ENCODE results near the gene GRPEL1. TPM values are rescaled to one million over a fixed set of nuclear protein-coding genes. Genes with fewer than 3 reads are reported as not detected.

Gene GRPEL1
- total RNA-seq, 1 experiment from 2014 or later: 46.6 TPM

GRCh38 chr4:7015383-7016035, 52.4 kb downstream of the GRPEL1 start:
- ATAC-seq: no peak
- H3K4me1 ChIP-seq (ENCODE audit: control insufficient read depth, insufficient read depth, low read length): peaks cover 7% of the 10 kb centered on the region
- no peaks in the 10 kb centered on the region for H3K9me3 ChIP-seq (ENCODE audit: control insufficient read depth, insufficient read depth, low read depth, low read length)
- H3K36me3 ChIP-seq (ENCODE audit: control insufficient read depth, insufficient read depth, low read length): peaks cover 8% of the 10 kb centered on the region; the same call in 1 of the 2 replicates
- H3K27ac ChIP-seq (ENCODE audit: low read length): no peak overlapping the region
- POLR2A ChIA-PET: interaction anchor here (0.8 kb wide), 1 partner anchor 854 kb away, joined by 3 read pairs; no protein-coding TSS in a partner anchor
- in situ Hi-C loops (cut with HindIII; ENCODE audit: low pct_unique_long_range_greater_than_20kb, low sequenced_read_pairs): no loop called here
- BruUV-seq (replicated peaks): no TSS peak
- TF ChIP-seq, protein P1, sequence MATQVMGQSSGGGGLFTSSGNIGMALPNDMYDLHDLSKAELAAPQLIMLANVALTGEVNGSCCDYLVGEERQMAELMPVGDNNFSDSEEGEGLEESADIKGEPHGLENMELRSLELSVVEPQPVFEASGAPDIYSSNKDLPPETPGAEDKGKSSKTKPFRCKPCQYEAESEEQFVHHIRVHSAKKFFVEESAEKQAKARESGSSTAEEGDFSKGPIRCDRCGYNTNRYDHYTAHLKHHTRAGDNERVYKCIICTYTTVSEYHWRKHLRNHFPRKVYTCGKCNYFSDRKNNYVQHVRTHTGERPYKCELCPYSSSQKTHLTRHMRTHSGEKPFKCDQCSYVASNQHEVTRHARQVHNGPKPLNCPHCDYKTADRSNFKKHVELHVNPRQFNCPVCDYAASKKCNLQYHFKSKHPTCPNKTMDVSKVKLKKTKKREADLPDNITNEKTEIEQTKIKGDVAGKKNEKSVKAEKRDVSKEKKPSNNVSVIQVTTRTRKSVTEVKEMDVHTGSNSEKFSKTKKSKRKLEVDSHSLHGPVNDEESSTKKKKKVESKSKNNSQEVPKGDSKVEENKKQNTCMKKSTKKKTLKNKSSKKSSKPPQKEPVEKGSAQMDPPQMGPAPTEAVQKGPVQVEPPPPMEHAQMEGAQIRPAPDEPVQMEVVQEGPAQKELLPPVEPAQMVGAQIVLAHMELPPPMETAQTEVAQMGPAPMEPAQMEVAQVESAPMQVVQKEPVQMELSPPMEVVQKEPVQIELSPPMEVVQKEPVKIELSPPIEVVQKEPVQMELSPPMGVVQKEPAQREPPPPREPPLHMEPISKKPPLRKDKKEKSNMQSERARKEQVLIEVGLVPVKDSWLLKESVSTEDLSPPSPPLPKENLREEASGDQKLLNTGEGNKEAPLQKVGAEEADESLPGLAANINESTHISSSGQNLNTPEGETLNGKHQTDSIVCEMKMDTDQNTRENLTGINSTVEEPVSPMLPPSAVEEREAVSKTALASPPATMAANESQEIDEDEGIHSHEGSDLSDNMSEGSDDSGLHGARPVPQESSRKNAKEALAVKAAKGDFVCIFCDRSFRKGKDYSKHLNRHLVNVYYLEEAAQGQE (IDR thresholded peaks at IDR 0.05; ENCODE audit: insufficient read depth in 1 of 2, low read depth in 2 of 2, low read length in 1 of 2): no peak
- TF ChIP-seq TCF7L2 (IDR thresholded peaks at IDR 0.05; ENCODE audit: low read depth, low read length) (no peak), CTCF (IDR thresholded peaks at IDR 0.05) (no peak), POLR2AphosphoS5 (IDR thresholded peaks at IDR 0.05; ENCODE audit: low read depth, low read length) (no peak), SIN3A (IDR thresholded peaks at IDR 0.05; ENCODE audit: borderline replicate concordance, insufficient read depth, low read depth, low read length) (no peak)
- CTCF ChIA-PET: no interaction called here
- no peaks in the 10 kb centered on the region for H3K27me3 ChIP-seq (ENCODE audit: control insufficient read depth, insufficient read depth, low read length)
- intact Hi-C loops (cut with micrococcal nuclease; ENCODE audit: unreplicated experiment): no loop called here
- DNase-seq (ENCODE audit: low read depth, low spot score): no peak
- H3K4me3 ChIP-seq (ENCODE audit: low read depth in 2 of 2, low read length in 2 of 2): no peak overlapping the region

GRCh38 chr4:7014815-7015214, 53.0 kb downstream of the GRPEL1 start:
- Histone ChIP-seq H3K4me1 (ENCODE audit: control insufficient read depth, insufficient read depth, low read length) (peaks cover under 1% of the 10 kb centered on the region; the same call in 1 of the 2 replicates), H3K27me3 (ENCODE audit: control insufficient read depth, insufficient read depth, low read length) (no peaks in the 10 kb centered on the region), H3K9me3 (ENCODE audit: control insufficient read depth, insufficient read depth, low read depth, low read length) (no peaks in the 10 kb centered on the region), H3K36me3 (ENCODE audit: control insufficient read depth, insufficient read depth, low read length) (peaks cover 8% of the 10 kb centered on the region; the same call in 1 of the 2 replicates), H3K27ac (ENCODE audit: low read length) (no peak overlapping the region), H3K4me3 (ENCODE audit: low read depth in 2 of 2, low read length in 2 of 2) (no peak overlapping the region)
- intact Hi-C loops (cut with micrococcal nuclease; ENCODE audit: unreplicated experiment): no loop called here
- CTCF ChIA-PET: no interaction called here
- POLR2A ChIA-PET: no interaction called here
- TF ChIP-seq POLR2AphosphoS5 (IDR thresholded peaks at IDR 0.05; ENCODE audit: low read depth, low read length) (no peak), CTCF (IDR thresholded peaks at IDR 0.05) (no peak), TCF7L2 (IDR thresholded peaks at IDR 0.05; ENCODE audit: low read depth, low read length) (no peak), SIN3A (IDR thresholded peaks at IDR 0.05; ENCODE audit: borderline replicate concordance, insufficient read depth, low read depth, low read length) (no peak)
- TF ChIP-seq, protein P1 (IDR thresholded peaks at IDR 0.05; ENCODE audit: insufficient read depth in 1 of 2, low read depth in 2 of 2, low read length in 1 of 2): no peak
- ATAC-seq (no peak), DNase-seq (ENCODE audit: low read depth, low spot score) (no peak)
- BruUV-seq (replicated peaks): no TSS peak
- in situ Hi-C loops (cut with HindIII; ENCODE audit: low pct_unique_long_range_greater_than_20kb, low sequenced_read_pairs): no loop called here
